HEK293 (cell line): Measurements from ENCODE around the gene MAVS.

ENCODE experiments used
- ATF2 ChIP-seq: fragments of 450-650 bp; formaldehyde crosslinking; IDR thresholded peaks from 2 replicates; pipeline ENCODE4 v1.5.1; 2016; ENCODE audit warnings: missing biosample characterization, missing genetic modification characterization, low read depth
- BCL11B ChIP-seq: fragments of 450-650 bp; formaldehyde crosslinking; IDR thresholded peaks from 2 replicates; pipeline ENCODE4 v1.5.1; 2016; ENCODE audit warnings: low read depth, missing biosample characterization, missing genetic modification characterization
- HOXC10 ChIP-seq: sonication (generic); formaldehyde crosslinking; IDR thresholded peaks from 2 replicates; pipeline ENCODE4 v1.8.1; 2023; ENCODE audit warnings: mild to moderate bottlenecking, missing genetic modification reagents
- KLF1 ChIP-seq: fragments of 450-650 bp; formaldehyde crosslinking; IDR thresholded peaks from 2 replicates; pipeline ENCODE4 v1.5.1; 2016; ENCODE audit warnings: missing biosample characterization, missing genetic modification characterization
- MYNN ChIP-seq: fragments of 450-650 bp; formaldehyde crosslinking; IDR thresholded peaks from 2 replicates; pipeline ENCODE4 v1.5.1; 2016; ENCODE audit warnings: missing biosample characterization, missing genetic modification characterization, borderline replicate concordance
- PRDM1 ChIP-seq: fragments of 450-650 bp; formaldehyde crosslinking; IDR thresholded peaks from 2 replicates; pipeline ENCODE4; 2016; ENCODE audit warnings: missing biosample characterization, missing genetic modification characterization
- PRDM10 ChIP-seq: fragments of 450-650 bp; formaldehyde crosslinking; IDR thresholded peaks from 2 replicates; pipeline ENCODE4 v1.5.1; 2016; ENCODE audit warnings: missing biosample characterization, missing genetic modification characterization
- SCRT1 ChIP-seq: fragments of 450-650 bp; formaldehyde crosslinking; IDR thresholded peaks from 2 replicates; pipeline ENCODE4 v1.5.1; 2016; ENCODE audit warnings: missing biosample characterization, missing genetic modification characterization, borderline replicate concordance
- SCRT2 ChIP-seq: fragments of 450-650 bp; formaldehyde crosslinking; IDR thresholded peaks from 2 replicates; pipeline ENCODE4 v1.5.1; 2016; ENCODE audit warnings: missing biosample characterization, missing genetic modification characterization
- YY2 ChIP-seq: fragments of 450-650 bp; formaldehyde crosslinking; IDR thresholded peaks from 2 replicates; pipeline ENCODE4 v1.5.1; 2016; ENCODE audit warnings: missing biosample characterization, missing genetic modification characterization
- ZBTB1 ChIP-seq: fragments of 450-650 bp; formaldehyde crosslinking; IDR thresholded peaks from 2 replicates; pipeline ENCODE4 v1.5.1; 2016; ENCODE audit warnings: missing biosample characterization, missing genetic modification characterization
- ZBTB49 ChIP-seq: fragments of 450-650 bp; formaldehyde crosslinking; IDR thresholded peaks from 2 replicates; pipeline ENCODE4 v1.5.1; 2016; ENCODE audit warnings: missing biosample characterization, missing genetic modification characterization, low read depth
- ZNF148 ChIP-seq: fragments of 450-650 bp; formaldehyde crosslinking; IDR thresholded peaks from 2 replicates; pipeline ENCODE4 v1.5.0; 2017; ENCODE audit warnings: missing biosample characterization, missing genetic modification characterization, borderline replicate concordance
- ZNF221 ChIP-seq: fragments of 450-650 bp; formaldehyde crosslinking; IDR thresholded peaks from 2 replicates; pipeline ENCODE4 v1.5.1; 2017; ENCODE audit warnings: missing biosample characterization, missing genetic modification characterization, borderline replicate concordance
- ZNF223 ChIP-seq: fragments of 450-650 bp; formaldehyde crosslinking; IDR thresholded peaks from 2 replicates; pipeline ENCODE4 v1.5.1; 2016; ENCODE audit warnings: missing biosample characterization, missing genetic modification characterization
- ZNF398 ChIP-seq: fragments of 450-650 bp; formaldehyde crosslinking; IDR thresholded peaks from 2 replicates; pipeline ENCODE4 v1.5.1; 2017; ENCODE audit warnings: missing biosample characterization, missing genetic modification characterization
- ZNF404 ChIP-seq: fragments of 450-650 bp; formaldehyde crosslinking; IDR thresholded peaks from 2 replicates; pipeline ENCODE4 v1.5.1; 2017; ENCODE audit warnings: missing biosample characterization, missing genetic modification characterization
- ZNF426 ChIP-seq: fragments of 450-650 bp; formaldehyde crosslinking; IDR thresholded peaks from 2 replicates; pipeline ENCODE4 v1.5.1; 2017; ENCODE audit warnings: missing biosample characterization, missing genetic modification characterization, mild to moderate bottlenecking, inconsistent platforms, moderate library complexity
- ZNF530 ChIP-seq: fragments of 450-650 bp; formaldehyde crosslinking; IDR thresholded peaks from 2 replicates; pipeline ENCODE4 v1.5.1; 2016; ENCODE audit warnings: low read depth, missing biosample characterization, missing genetic modification characterization
- ZNF580 ChIP-seq: fragments of 450-650 bp; formaldehyde crosslinking; IDR thresholded peaks from 2 replicates; pipeline ENCODE4 v1.5.1; 2016; ENCODE audit warnings: missing biosample characterization, missing genetic modification characterization
- ZNF610 ChIP-seq: fragments of 450-650 bp; formaldehyde crosslinking; IDR thresholded peaks from 2 replicates; pipeline ENCODE4 v1.5.1; 2016; ENCODE audit warnings: missing biosample characterization, missing genetic modification characterization, borderline replicate concordance
- ZNF626 ChIP-seq: fragments of 450-650 bp; sonication (Bioruptor Pico); formaldehyde crosslinking; IDR thresholded peaks from 2 replicates; pipeline ENCODE4 v1.5.1; 2018; ENCODE audit warnings: missing biosample characterization, missing genetic modification characterization, inconsistent platforms
- ZNF658 ChIP-seq: fragments of 450-650 bp; formaldehyde crosslinking; IDR thresholded peaks from 2 replicates; pipeline ENCODE4; 2016; ENCODE audit warnings: missing biosample characterization, missing genetic modification characterization
- ZNF843 ChIP-seq: fragments of 450-650 bp; formaldehyde crosslinking; IDR thresholded peaks from 2 replicates; pipeline ENCODE4 v1.5.1; 2016; ENCODE audit warnings: missing biosample characterization, missing genetic modification characterization
- ZSCAN23 ChIP-seq: fragments of 450-650 bp; formaldehyde crosslinking; IDR thresholded peaks from 2 replicates; pipeline ENCODE4 v1.5.1; 2016; ENCODE audit warnings: missing biosample characterization, missing genetic modification characterization

The MAVS gene

GRCh38 chr20:3869839-3870634 is 23.4 kb downstream of the MAVS start (continued):
- TF ChIP-seq ATF2 (tag by site-specific recombination) (no peak), ZNF221 (tag by site-specific recombination) (no peak), ZNF610 (no peak), ZSCAN23 (tag by site-specific recombination) (no peak), ZNF658 (tag by site-specific recombination) (no peak), ZNF626 (tag by site-specific recombination) (no peak), SCRT1 (tag by site-specific recombination) (0 out of 2 replicates have a peak, but pooled peaks have one; percentile 38), ZNF398 (tag by site-specific recombination) (no peak), ZNF580 (tag by site-specific recombination) (no peak), ZNF530 (no peak), PRDM10 (no peak), ZBTB1 (tag by site-specific recombination) (no peak), YY2 (no peak), ZNF404 (tag by site-specific recombination) (no peak), ZNF223 (no peak), KLF1 (peak; percentile 51; the same call in 1 of the 2 replicates), SCRT2 (tag by site-specific recombination) (peak; percentile 74), ZNF843 (tag by site-specific recombination) (no peak), MYNN (no peak), ZBTB49 (tag by site-specific recombination) (no peak), HOXC10 (no peak), PRDM1 (tag by site-specific recombination) (0 out of 2 replicates have a peak, but pooled peaks have one; percentile 30), ZNF148 (tag by site-specific recombination) (no peak), BCL11B (tag by site-specific recombination) (no peak), ZNF426 (tag by site-specific recombination) (no peak)
